Stimulated activated naive CD4-positive, alpha-beta T cell treated with Interleukin-2 at 50 U/mL for 16 hours (primary cell): ENCODE data around the gene WHAMM.
"Not testable (repeated sequence)": the region's sequence is repeated elsewhere in the genome, so short reads cannot be mapped to it uniquely, and the experiment has no call there.

ENCODE experiments used
- DNase-seq: peaks from one replicate; lab custom pipeline; 2025; lab: John Stamatoyannopoulos, UW

Gene WHAMM

GRCh38 chr15:82838096-82838735 lies 28.8 kb downstream of the WHAMM start:
- no peak for DNase-seq

- no peak for DNase-seq
Observed at GRCh38 chr15:82839136-82839535, 29.7 kb downstream of the WHAMM start.

- DNase-seq, result no peak
Observed at GRCh38 chr15:82840166-82840565, 30.7 kb downstream of the WHAMM start.

GRCh38 chr15:82843566-82843965 lies 34.1 kb downstream of the WHAMM start:
- no peak for DNase-seq

DNA sequence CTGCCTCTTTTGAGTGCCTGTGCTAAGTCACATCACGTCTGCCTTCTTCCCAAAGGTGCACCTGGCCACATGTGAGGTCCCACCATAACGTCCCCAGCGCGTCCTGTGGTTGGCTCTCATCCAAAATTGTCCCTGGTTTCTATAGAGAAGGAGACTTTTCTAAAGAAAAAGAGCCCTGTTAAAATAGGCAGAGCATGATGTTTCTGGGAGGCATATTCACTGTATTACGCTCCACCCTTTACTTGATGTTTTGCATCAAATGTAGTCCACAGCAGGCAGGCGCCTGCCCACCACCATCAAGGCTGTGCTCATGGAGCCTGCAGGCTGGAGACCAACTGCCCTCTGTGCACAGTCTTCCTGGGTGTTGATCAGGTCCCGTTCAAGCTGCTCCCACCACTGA lies 36.3 kb downstream of the WHAMM start:
- DNase-seq, result no peak

DNA sequence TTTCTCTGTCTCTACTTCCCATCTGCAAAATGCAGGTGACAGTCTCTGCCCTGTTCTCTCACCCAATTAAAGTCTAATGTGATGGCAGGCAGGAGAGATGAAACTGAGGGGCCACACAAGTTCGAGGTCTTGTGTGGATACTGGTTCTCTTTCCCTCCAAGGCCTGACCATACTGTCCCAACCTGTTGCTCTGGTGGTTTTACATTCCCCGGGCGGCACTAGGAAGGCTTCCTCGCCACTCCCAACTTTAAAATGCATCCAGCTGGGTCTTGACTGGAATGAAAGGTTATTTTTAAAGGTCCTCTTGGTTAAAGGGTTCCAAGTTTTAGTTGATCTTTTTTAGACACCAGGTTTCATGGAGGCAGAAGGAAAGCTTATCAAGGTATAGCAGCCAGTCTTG lies 37.2 kb downstream of the WHAMM start:
- DNase-seq, result no peak

DNA sequence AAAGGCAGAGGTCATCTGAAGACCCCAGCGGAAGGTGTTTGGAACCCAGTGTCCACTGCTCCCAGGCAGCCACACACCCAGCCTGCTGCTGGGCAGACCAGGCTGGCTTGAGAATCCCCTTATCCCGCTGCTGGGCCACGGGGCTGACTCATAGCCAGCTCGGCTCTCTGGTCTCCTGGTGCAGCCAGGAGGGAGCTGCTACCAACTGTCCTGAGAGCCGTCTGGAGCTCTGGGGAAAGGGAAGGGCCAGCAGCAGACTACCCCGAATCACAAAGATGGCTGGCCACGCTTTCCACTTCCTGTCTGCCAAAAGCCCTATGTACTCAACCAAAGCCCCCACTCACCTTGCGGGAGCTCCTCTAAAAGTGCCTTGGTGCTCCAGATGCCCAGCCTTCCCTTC lies 38.3 kb downstream of the WHAMM start:
- no peak for DNase-seq

DNA sequence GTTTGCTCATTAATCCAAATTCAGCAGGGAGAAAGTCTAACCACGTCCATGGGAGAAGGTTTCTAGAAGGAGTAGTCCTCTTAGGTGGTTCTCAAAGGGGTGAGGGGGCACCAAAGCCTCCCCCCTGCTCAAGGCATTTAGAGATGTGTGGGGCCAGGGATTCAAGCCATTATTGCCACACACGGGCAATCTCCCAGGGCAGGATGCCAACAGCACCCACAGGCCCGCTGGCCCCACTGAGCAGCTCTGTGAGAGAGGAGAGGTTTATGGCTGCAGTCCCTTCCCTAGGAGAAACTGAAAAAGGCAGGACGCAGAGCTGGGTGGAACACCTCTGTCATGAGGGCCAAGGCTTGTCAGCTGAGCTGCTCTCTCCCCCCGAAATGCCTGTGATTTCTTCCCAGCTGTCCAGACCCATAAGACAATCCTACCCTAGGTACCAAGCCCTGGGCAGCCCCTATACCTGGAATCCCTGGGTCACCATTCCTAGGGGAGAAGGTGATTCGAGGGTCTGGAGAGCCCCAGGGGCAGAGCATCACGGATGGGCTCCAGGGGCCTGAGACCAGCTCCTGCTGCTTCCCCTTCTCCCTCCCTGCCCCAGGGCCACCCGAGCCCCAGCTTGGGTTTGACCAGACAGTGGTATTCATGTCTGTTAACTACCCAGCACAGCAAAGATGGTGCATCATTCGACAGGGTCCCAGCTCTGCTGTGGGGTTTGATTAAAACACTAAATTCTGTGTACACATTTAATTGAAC lies 39.0 kb downstream of the WHAMM start:
- no peak for DNase-seq

- DNase-seq, result peak; percentile 8
Observed at GRCh38 chr15:82849556-82850512, 40.4 kb downstream of the WHAMM start.

- DNase-seq, result no peak
Observed at GRCh38 chr15:82850731-82851130, 41.3 kb downstream of the WHAMM start.

GRCh38 chr15:82851306-82851850 lies 42.0 kb downstream of the WHAMM start:
- DNase-seq, result no peak

GRCh38 chr15:82851981-82852511 lies 42.6 kb downstream of the WHAMM start:
- DNase-seq, result no peak

- no peak for DNase-seq
Observed at GRCh38 chr15:82852941-82853561, 43.6 kb downstream of the WHAMM start.

DNA sequence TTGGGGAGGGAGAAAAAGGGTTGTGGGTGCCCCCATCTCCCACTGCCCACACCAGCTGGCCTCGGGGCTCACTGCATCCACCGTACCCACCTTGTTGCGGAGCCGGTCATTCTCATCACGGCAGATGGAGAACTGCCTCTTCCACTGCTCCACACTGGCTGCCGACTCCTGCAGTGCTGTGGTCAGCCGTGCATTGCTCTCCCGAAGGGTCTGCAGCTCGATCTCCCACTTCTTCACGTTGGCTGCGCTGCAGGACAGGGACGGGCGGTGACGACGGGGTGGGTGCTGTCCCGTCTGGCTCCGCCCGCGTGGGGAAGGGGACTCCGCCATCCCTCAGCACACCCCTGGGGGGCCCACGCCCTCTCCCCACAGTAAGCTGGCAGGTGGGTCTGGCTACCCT lies 45.1 kb downstream of the WHAMM start:
- DNase-seq, result no peak

DNA sequence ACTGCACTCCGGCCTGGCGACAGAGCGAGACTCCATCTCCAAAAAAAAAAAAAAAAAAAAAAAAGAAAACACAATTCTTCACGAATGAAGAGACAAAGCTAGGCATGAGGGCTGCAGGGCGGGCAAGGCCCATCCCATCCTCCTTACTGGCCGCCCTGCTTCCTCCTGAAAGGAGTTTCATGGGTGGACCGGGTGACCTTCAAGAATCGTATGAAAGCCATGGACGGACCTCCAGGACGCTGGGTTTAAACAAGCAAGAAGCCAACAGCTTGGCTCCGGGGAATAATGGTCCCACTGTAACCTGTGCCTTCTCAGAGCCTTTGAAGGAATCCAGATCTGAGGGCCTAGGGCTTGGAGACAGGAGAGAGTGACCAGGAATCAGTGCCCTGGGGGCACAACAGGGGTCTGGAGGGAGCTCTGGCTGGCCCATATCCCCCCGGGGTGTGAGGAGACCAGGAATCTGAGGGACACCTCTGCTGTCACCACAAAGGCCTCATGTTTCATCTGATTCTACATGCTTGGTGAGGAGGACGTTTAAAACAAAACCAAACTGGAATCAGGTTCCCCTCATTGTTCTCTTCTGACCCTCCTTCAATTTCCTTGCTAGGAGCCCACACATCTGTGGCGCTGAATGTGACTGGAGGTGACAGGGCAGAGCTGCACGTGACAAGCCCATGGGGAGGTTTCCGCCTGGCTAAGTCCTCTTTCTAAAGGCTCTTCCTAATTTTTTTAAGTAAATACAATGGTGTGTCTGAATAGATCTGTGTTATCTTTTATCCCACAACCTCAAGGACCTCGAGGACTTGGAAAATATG lies 46.1 kb downstream of the WHAMM start:
- DNase-seq, result no peak

DNA sequence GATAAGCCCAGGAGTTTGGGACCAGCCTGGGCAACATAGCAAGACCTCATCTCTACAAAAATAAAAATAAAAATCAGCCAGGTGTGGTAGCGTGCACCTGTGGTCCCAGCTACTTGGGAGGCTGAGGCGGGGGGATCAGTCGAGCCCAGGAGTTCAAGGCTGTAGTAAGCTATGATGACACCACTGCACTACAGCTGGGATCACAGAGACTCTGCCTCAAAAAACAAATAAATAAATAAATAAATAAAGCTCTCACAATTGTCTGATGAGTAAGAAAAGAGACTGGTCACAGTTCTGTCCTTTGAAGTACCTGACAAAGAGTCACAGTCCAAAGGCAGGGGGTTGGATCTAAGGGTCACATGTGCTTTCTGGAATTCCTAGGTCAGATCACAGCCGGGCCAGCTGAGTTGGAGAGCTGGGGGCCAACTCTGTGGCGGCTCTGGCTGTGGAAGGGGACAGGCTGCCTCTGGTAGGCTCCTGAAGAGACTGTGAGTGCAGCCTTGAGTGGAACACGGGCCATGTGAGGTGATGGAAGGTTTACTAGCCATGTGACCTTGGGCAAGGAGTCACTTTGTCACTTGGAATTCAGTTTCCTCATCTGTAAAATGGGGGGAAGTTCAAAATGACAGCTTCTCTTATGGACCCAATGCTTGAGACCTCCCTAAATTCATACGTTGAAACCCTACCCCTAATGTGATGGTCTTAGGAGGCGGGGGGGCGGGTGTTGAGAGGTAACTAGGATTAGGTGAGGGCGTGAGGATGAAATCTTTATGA lies 47.2 kb downstream of the WHAMM start:
- DNase-seq, result no peak

DNA sequence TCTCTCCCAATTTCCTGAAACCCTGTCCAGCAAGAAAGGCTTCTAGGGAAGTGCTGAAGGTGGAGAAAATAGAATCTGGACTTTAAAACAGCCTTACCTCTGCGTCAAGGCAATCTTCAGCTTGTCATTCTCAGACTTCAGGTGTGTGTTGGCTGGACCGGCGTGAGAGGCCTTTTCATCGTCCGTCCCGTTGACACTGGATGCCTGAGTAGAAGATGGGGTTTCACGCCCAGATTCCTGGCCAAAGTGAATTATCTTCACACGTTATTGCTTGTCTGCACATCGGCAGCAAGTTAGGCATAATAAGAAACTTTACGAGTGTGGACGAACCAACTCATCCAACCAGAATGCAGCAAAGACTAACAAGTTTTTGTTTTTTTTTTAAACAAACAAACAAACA lies 49.5 kb downstream of the WHAMM start:
- DNase-seq, result no peak

DNA sequence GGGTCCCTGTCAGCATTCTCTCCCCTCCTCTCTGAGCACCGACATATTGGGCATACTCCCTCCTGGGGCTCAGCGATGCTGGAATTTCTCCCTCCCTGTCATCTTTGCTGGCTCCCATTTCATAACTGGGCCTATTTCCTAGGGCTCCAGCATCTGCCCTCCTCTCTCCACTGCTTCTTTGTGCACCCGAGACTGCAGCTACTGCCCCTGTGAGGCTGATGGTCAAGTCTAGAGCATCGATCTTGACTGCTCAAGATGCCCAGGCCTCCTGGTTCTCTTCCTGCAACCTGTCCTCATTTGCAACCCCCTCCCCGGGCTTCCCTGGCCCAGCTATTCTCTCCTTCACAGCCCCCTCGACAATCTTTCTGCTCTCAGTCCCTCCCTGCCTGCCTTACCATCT lies 53.5 kb downstream of the WHAMM start:
- DNase-seq, result no peak

- DNase-seq, result no peak
Observed at GRCh38 chr15:82864967-82865366, 55.5 kb downstream of the WHAMM start.

DNA sequence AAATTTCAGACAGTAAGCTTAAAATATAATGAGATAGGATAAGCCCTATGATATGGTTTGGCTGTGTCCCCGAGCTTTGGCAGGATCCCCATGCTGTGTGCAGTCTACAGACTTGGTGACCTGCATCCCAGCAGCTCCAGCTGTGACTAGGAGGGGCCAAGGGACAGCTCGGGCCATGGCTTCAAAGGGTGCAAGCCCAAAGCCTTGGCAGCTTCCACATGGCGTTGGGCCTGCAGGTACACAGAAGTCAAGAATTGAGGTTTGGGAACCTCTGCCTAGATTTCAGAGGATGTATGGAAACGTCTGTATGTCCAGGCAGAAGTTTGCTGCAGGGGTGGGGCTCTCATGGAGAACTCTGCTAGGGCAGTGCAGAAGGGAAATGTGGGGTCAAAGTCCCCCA lies 56.2 kb downstream of the WHAMM start:
- not testable (repeated sequence) for DNase-seq
